ENCODE data around the gene OVOL1. TPM values are rescaled to one million over a fixed set of nuclear protein-coding genes. Genes with fewer than 3 reads are reported as not detected.
"Not testable (repeated sequence)": the region's sequence is repeated elsewhere in the genome, so short reads cannot be mapped to it uniquely, and the experiment has no call there.

OVOL1 gene
- under 1 TPM in 1 of 2 donors, not detected in 1; 0.39 TPM for total RNA-seq
- 0.81 to 1.7 reads per million in 2 donors for total RNA-seq

DNA sequence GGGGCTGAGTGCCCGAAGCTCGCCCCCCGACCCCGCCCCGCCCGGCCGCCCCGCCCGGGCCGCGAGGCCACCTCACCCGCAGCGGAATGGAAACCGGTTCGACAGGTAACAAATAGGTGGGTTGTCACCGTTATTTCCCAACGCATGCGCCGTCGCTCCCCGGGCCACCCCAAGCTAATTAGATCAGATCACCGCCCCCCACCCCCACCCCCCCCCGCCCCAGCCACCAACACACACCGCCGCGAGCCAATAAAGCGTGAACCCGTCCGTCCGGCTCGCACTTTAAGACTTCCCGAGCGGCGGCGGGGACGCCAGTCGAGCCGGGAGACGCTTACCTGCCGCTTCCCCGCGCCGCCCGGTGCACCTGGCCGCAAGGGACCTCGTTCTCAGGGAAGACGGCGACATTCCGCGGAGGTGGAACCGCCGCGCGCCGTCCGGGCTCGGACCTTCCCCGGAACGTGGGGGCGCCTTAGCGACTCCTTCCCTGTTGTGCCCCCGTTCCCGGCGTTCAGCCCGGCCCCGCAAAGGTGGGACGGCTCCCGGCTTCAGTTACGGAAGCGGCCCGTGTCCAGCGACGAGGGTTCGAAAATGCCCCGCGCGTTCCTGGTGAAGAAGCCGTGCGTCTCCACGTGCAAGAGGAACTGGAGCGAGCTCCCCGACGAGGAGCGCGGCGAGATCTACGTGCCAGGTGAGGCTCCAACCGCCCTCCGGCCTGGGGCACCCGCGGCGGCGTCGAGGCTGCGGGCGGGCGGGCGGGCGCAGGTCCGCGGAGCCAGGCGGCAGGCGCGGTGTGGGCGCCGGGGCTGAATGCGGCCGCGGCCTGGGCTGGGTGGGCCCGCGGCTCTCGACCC, at the start of gene OVOL1:
Gene OVOL1, plus strand, starts transcription at position 278 of the 851 bp plus-strand sequence. Its CDS starts 311 bp downstream, at position 589.
- Mint-ChIP-seq H3K4me3 (peak within 1 kb of the TSS; percentile 85), H3K27me3 (peaks cover 25% of the 10 kb centered on the region), H3K4me1 (peaks cover 27% of the 10 kb centered on the region), H3K36me3 (ENCODE audit: low read depth) (no peaks in the 10 kb centered on the region), H3K27ac (no peak within 1 kb of the TSS)
- no peaks in the 10 kb centered on the region for H3K9me3 ChIP-seq (ENCODE audit: control insufficient read depth, low read length, poor library complexity, severe bottlenecking)
- DNase-seq (peak in 1 of 3 donors; percentile 18), ATAC-seq (peak; percentile 12)

DNA sequence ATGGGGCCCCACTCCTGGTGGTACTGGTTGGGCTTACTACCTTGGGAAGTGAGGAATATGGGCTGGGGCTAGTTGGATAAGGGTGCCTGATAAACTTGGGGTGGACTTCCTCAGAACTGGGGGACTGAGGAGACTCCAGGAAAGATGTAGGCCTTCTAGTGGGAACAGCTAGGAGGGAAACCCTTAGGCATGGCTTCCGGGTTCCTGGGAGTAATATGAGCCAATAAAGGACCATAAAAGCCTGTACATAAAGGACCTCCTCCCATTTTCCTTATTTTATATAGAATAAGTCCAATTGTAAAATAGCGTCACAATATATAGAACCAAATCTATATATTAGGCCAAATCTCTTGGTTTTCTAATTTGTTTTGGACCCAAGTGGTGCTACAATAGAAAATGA, 47.8 kb upstream of the OVOL1 start:
- no peaks in the 10 kb centered on the region for H3K9me3 ChIP-seq (ENCODE audit: control insufficient read depth, low read length, poor library complexity, severe bottlenecking)
- H3K27ac Mint-ChIP-seq = no peak overlapping the region
- DNase-seq = no peak
- peaks cover 33% of the 10 kb centered on the region for H3K27me3 Mint-ChIP-seq
- H3K4me1 Mint-ChIP-seq = peaks cover 4% of the 10 kb centered on the region
- no peak for ATAC-seq
- peaks cover 2% of the 10 kb centered on the region for H3K36me3 Mint-ChIP-seq (ENCODE audit: low read depth)
- H3K4me3 Mint-ChIP-seq = no peak overlapping the region

DNA sequence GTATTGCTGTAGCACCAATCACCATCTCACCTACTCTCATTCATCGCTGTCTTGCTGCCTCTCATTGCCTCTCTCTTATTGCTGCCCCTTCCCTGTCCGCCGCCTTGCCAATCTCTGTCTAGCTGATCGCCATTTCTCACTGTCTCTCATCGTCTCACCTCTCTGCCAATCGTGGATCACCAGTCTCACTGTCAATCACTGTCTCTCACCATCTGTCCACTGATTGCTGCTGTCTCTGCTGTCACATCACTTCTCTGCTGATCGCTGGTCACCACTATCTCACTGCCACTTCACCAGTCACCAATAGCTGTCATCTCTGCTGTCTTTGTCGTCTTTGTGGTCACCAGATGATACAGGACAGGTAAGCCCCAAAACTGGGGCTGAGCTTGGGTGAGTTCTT, 45.7 kb upstream of the OVOL1 start:
- ATAC-seq (no peak), DNase-seq (no peak)
- Mint-ChIP-seq H3K36me3 (ENCODE audit: low read depth) (peaks cover 2% of the 10 kb centered on the region), H3K4me1 (peaks cover 4% of the 10 kb centered on the region), H3K27me3 (peaks cover 32% of the 10 kb centered on the region), H3K27ac (no peak overlapping the region), H3K4me3 (no peak overlapping the region)
- no peaks in the 10 kb centered on the region for H3K9me3 ChIP-seq (ENCODE audit: control insufficient read depth, low read length, poor library complexity, severe bottlenecking)

DNA sequence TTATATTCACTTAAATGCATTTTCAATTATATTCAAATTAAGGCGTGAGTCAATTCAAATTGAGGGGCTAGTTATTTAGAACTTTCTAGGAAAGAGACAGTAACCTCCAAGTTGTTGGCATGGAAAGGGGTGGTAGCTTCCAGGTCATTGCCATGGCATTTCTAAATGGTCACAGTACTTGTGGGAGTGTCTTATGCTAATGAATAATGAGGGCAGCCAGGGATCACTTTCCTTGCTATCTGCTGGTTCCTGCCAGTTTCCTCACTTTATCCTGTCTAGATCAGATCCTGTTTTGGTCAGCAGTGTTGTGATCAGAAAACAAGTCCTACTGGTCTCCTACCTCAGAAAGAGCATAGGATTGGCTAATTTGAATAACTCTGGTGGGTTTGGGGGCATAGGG, 44.5 kb upstream of the OVOL1 start:
- no peak for ATAC-seq

DNA sequence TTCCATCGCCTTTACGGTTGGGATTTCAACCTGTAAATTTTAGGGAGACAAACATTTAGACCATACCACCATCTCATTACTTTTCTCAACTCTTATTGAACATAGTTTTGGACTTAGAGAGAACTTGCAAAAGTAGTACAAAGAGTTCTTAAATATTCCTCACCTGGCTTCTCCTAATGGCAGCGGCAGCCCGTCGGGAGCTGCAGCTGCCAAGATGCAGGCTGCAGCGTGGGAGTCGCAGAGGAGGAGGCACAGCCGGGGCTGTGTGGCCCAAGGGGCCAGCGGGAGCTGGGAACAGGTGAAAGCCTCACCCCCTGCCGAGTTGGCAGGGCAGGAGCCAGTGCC, 43.2 kb upstream of the OVOL1 start:
- H3K27ac Mint-ChIP-seq = no peak overlapping the region
- H3K9me3 ChIP-seq (ENCODE audit: control insufficient read depth, low read length, poor library complexity, severe bottlenecking) = no peaks in the 10 kb centered on the region
- DNase-seq (no peak), ATAC-seq (no peak)
- no peaks in the 10 kb centered on the region for H3K36me3 Mint-ChIP-seq (ENCODE audit: low read depth)
- peaks cover 18% of the 10 kb centered on the region for H3K27me3 Mint-ChIP-seq
- peaks cover 4% of the 10 kb centered on the region for H3K4me1 Mint-ChIP-seq
- no peak overlapping the region for H3K4me3 Mint-ChIP-seq

More for the DNA sequence above, 44.5 kb upstream of the OVOL1 start:
- peaks cover 29% of the 10 kb centered on the region for H3K27me3 Mint-ChIP-seq
- H3K4me1 Mint-ChIP-seq = peaks cover 4% of the 10 kb centered on the region
- H3K27ac Mint-ChIP-seq = no peak overlapping the region
- no peaks in the 10 kb centered on the region for H3K9me3 ChIP-seq (ENCODE audit: control insufficient read depth, low read length, poor library complexity, severe bottlenecking)
- H3K4me3 Mint-ChIP-seq = no peak overlapping the region
- no peak for DNase-seq
- H3K36me3 Mint-ChIP-seq (ENCODE audit: low read depth) = peaks cover 2% of the 10 kb centered on the region

DNA sequence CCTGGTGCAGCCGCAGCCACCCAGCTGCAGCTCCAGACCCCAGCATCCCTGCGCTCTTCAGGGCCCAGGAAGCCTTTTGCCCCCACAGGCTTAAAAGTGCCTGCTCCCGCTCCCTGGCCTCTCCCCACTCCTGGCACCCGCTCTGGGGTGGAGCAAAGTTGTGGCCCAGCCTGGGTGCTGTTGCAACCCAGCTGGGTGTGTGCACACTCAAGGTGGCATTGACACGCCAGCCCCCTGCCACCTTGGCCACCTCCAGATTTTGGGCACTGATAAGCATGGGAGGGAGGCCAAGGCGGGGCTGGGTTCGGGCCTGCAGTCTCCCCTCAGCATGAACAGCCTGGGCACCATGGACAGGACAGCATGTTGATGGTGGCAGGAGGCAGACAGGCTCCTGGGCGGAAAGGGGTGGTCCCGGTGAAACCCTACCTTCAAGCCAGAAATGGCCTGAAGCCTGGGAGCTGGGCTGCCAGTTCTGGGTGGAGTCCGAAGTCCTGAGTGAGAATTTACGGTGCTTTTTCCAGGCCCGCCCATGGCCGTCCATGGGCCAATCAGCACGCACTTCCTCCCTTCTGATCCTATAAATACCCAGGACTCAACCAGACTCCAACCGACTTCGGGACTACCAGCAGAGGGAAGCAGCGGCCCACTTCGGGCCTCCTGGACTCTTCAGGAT, 42.7 kb upstream of the OVOL1 start:
- no peaks in the 10 kb centered on the region for H3K9me3 ChIP-seq (ENCODE audit: control insufficient read depth, low read length, poor library complexity, severe bottlenecking)
- ATAC-seq (no peak), DNase-seq (no peak)
- peaks cover 4% of the 10 kb centered on the region for H3K4me1 Mint-ChIP-seq
- H3K36me3 Mint-ChIP-seq (ENCODE audit: low read depth) = no peaks in the 10 kb centered on the region
- H3K27me3 Mint-ChIP-seq = peaks cover 21% of the 10 kb centered on the region
- no peak overlapping the region for H3K27ac Mint-ChIP-seq
- H3K4me3 Mint-ChIP-seq = no peak overlapping the region

DNA sequence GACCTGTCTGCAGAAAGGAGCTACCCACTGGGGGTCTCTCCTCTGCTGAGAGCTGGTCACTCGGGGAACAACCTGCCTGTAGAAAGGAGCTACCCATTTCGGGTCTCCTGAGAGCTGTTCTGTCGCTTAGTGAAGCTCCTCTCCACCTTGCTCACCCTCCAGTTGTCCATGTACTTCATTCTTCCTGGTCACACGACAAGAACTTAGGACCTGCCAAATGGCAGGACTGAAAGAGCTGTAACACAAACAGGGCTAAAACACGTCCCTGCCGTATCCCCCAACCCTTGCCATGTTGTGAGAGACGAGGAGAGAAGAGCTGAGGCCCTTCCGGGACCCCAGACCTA, 42.2 kb upstream of the OVOL1 start:
- Mint-ChIP-seq H3K4me1 (peaks cover 4% of the 10 kb centered on the region), H3K27me3 (peaks cover 26% of the 10 kb centered on the region), H3K36me3 (ENCODE audit: low read depth) (no peaks in the 10 kb centered on the region), H3K4me3 (no peak overlapping the region), H3K27ac (no peak overlapping the region)
- H3K9me3 ChIP-seq (ENCODE audit: control insufficient read depth, low read length, poor library complexity, severe bottlenecking) = no peaks in the 10 kb centered on the region
- DNase-seq (no peak), ATAC-seq (no peak)

DNA sequence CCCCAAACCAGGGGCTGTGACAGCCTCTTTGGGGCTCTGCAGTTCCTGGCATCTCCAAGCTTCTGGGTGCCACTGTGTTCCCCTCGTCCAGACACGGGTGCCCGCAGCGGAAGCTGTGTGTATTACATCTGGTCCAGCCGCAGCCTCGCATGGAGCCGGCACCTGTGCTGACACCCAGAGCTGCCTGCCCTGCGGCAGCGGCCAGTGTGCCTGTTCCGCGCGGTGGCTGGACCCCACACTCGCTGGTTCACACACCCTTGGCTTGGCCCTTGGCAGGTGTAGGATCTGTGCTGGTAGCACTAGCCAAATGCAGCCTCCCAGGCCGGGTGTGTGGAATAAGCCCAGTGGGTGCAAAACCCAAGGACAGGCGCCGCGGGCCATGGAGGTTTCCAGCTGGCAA, 41.8 kb upstream of the OVOL1 start:
- H3K27ac Mint-ChIP-seq = no peak overlapping the region
- H3K4me1 Mint-ChIP-seq = peaks cover 4% of the 10 kb centered on the region
- ATAC-seq = no peak

DNA sequence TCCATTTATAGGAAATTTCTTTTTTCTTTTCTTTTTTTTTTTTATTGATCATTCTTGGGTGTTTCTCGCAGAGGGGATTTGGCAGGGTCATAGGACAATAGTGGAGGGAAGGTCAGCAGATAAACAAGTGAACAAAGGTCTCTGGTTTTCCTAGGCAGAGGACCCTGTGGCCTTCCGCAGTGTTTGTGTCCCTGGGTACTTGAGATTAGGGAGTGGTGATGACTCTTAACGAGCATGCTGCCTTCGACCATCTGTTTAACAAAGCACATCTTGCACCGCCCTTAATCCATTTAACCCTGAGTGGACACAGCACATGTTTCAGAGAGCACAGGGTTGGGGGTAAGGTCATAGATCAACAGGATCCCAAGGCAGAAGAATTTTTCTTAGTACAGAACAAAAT, 24.7 kb upstream of the OVOL1 start:
- not testable (repeated sequence) for H3K9me3 ChIP-seq (ENCODE audit: control insufficient read depth, low read length, poor library complexity, severe bottlenecking); H3K4me3 Mint-ChIP-seq; ATAC-seq; H3K4me1 Mint-ChIP-seq; H3K36me3 Mint-ChIP-seq (ENCODE audit: low read depth); H3K27ac Mint-ChIP-seq; DNase-seq
- H3K27me3 Mint-ChIP-seq = peaks cover 20% of the 10 kb centered on the region

More for the DNA sequence above, 41.8 kb upstream of the OVOL1 start:
- Mint-ChIP-seq H3K36me3 (ENCODE audit: low read depth) (no peaks in the 10 kb centered on the region), H3K4me3 (no peak overlapping the region), H3K27me3 (peaks cover 27% of the 10 kb centered on the region)
- no peak for DNase-seq
- no peaks in the 10 kb centered on the region for H3K9me3 ChIP-seq (ENCODE audit: control insufficient read depth, low read length, poor library complexity, severe bottlenecking)

DNA sequence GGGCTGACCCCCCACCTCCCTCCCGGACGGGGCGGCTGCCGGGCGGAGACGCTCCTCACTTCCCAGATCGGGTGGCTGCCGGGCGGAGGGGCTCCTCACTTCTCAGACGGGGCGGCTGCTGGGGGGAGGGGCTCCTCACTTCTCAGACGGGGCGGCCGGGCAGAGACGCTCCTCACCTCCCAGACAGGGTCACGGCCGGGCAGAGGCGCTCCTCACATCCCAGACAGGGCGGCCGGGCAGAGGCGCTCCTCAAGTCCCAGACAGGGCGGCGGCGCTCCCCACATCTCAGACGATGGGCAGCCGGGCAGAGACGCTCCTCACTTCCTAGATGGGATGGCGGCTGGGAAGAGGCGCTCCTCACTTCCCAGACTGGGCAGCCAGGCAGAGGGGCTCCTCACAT, 24.0 kb upstream of the OVOL1 start:
- not testable (repeated sequence) for ATAC-seq; H3K36me3 Mint-ChIP-seq (ENCODE audit: low read depth); DNase-seq; H3K4me3 Mint-ChIP-seq; H3K4me1 Mint-ChIP-seq; H3K9me3 ChIP-seq (ENCODE audit: control insufficient read depth, low read length, poor library complexity, severe bottlenecking); H3K27ac Mint-ChIP-seq
- peaks cover 14% of the 10 kb centered on the region for H3K27me3 Mint-ChIP-seq

DNA sequence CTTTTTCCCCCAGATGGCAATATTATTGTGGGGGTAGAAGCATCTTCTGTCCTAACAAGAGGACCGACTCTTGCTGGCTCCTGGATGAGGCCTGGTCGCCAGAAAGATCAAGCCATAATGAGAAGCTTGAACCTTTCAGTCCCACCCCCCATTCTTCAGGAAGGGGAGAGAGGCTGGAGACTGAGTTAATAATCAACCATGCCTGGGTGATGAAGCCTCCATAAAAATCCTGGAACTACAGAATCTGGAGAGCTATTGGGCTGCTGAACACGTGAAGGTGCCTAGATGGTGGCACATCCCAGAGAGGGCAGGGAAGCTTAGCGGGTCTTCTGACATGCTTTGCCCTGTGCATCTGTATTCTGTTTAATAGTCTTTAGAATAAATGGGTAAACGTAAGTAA, 22.4 kb upstream of the OVOL1 start:
- H3K27me3 Mint-ChIP-seq = peaks cover 6% of the 10 kb centered on the region
- no peak overlapping the region for H3K4me3 Mint-ChIP-seq
- no peak for ATAC-seq
- no peaks in the 10 kb centered on the region for H3K4me1 Mint-ChIP-seq
- DNase-seq = no peak
- no peaks in the 10 kb centered on the region for H3K36me3 Mint-ChIP-seq (ENCODE audit: low read depth)
- no peak overlapping the region for H3K27ac Mint-ChIP-seq
- H3K9me3 ChIP-seq (ENCODE audit: control insufficient read depth, low read length, poor library complexity, severe bottlenecking) = no peaks in the 10 kb centered on the region

DNA sequence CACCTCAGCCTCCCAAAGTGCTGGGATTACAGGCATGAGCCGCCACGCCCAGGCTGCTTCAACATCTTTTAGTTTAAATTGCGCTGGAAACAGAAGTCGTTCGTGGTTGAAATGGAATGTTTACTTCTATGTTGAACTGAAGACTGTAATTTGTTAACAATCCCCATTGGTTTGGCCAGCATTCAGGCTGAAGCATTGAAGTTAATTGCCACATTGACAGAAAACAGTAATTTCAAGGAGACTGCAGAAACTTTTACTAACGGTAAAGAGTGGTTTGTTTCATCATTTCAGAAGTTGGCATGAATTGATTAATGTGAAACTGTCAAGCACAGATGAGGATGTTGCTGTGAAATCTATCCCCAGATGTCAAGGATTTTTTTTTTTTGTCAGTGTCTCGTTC, 20.3 kb upstream of the OVOL1 start:
- Mint-ChIP-seq H3K36me3 (ENCODE audit: low read depth) (peaks cover 3% of the 10 kb centered on the region), H3K27me3 (no peaks in the 10 kb centered on the region), H3K27ac (no peak overlapping the region), H3K4me1 (peaks cover 10% of the 10 kb centered on the region), H3K4me3 (no peak overlapping the region)
- DNase-seq (no peak), ATAC-seq (no peak)
- H3K9me3 ChIP-seq (ENCODE audit: control insufficient read depth, low read length, poor library complexity, severe bottlenecking) = no peaks in the 10 kb centered on the region

DNA sequence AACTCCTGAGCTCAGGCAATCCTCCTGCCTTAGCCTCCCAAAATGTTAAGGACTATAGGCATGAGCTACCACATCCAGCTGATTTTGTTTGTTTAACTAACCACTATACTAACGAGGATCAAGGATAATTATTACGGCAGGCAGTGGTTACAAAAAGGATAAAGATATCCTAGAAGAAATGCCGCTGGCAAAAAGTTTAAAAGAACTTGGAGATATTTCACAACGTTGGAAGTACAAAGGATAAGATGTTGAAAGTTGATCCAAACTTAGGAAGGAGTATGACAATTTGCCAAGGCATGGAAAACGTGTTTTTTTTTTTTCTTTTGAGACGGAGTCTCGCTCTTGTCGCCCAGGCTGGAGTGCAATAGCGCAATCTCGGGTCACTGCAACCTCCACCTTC, 19.5 kb upstream of the OVOL1 start:
- Mint-ChIP-seq H3K4me1 (peaks cover 10% of the 10 kb centered on the region), H3K27me3 (no peaks in the 10 kb centered on the region), H3K36me3 (ENCODE audit: low read depth) (peaks cover 3% of the 10 kb centered on the region), H3K4me3 (no peak overlapping the region), H3K27ac (no peak overlapping the region)
- no peaks in the 10 kb centered on the region for H3K9me3 ChIP-seq (ENCODE audit: control insufficient read depth, low read length, poor library complexity, severe bottlenecking)
- DNase-seq = no peak
- no peak for ATAC-seq

DNA sequence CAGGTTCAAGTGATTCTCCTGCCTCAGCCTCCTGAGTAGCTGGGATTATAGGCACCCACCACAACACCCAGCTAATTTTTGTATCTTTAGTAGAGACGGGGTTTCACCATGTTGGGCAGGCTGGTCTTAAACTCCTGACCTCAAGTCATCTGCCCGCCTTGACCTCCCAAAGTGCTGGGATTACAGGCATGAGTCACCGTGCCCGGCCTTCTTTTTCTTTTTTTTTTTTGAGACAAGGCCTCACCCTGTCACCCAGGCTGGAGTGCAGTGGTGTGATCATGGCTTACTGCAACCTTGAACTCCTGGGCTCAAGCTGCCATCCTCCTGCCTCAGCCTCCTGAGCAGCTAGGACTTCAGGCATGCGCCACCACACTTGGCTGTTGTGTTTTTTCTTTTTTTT, 19.1 kb upstream of the OVOL1 start:
- H3K4me1 Mint-ChIP-seq = peaks cover 10% of the 10 kb centered on the region
- ATAC-seq; H3K9me3 ChIP-seq (ENCODE audit: control insufficient read depth, low read length, poor library complexity, severe bottlenecking); H3K27ac Mint-ChIP-seq; H3K36me3 Mint-ChIP-seq (ENCODE audit: low read depth); DNase-seq; H3K4me3 Mint-ChIP-seq; H3K27me3 Mint-ChIP-seq: not testable (repeated sequence)
